ENCODE data around the gene CACNA2D3. TPM values are rescaled to one million over a fixed set of nuclear protein-coding genes. Genes with fewer than 3 reads are reported as not detected.

The CACNA2D3 gene
- total RNA-seq, 6 experiments from 2014 or later: 0.14 to 0.23 (median 0.19) TPM; not detected in 2

DNA sequence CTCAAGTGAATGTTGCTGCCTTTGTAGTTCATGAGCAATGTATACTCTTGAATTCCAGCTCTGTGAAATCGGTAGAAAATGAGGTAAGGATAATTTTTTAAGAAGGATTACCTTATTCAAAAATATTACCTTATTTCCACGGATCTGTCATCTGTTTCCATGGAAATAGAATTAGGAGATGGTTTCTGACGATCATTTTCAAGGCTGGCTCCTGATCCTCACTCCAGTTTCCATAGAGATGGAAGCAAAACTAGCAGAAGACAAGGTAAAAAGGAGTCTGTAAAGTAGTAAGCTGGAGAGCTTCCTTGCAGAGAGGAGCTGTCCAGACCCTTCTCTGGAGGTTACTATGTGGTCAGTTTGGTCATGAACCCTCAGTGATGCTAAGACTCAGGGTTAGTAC lies 55.5 kb downstream of the CACNA2D3 start:
- Mint-ChIP-seq H3K27me3 (ENCODE audit: insufficient read depth) (peaks cover 1% of the 10 kb centered on the region; the same call in 1 of the 2 replicates), H3K4me3 (no peak overlapping the region), H3K27ac (no peak overlapping the region), H3K36me3 (ENCODE audit: low read depth) (no peaks in the 10 kb centered on the region; the same call in 1 of the 2 replicates), H3K4me1 (ENCODE audit: low read depth) (no peaks in the 10 kb centered on the region), H3K9me3 (peaks cover 52% of the 10 kb centered on the region)
- no peak for DNase-seq
- TF ChIP-seq, protein P1, sequence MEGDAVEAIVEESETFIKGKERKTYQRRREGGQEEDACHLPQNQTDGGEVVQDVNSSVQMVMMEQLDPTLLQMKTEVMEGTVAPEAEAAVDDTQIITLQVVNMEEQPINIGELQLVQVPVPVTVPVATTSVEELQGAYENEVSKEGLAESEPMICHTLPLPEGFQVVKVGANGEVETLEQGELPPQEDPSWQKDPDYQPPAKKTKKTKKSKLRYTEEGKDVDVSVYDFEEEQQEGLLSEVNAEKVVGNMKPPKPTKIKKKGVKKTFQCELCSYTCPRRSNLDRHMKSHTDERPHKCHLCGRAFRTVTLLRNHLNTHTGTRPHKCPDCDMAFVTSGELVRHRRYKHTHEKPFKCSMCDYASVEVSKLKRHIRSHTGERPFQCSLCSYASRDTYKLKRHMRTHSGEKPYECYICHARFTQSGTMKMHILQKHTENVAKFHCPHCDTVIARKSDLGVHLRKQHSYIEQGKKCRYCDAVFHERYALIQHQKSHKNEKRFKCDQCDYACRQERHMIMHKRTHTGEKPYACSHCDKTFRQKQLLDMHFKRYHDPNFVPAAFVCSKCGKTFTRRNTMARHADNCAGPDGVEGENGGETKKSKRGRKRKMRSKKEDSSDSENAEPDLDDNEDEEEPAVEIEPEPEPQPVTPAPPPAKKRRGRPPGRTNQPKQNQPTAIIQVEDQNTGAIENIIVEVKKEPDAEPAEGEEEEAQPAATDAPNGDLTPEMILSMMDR (IDR thresholded peaks at IDR 0.05): no peak

GRCh38 chr3:54178376-54178775 lies 56.0 kb downstream of the CACNA2D3 start:
- Mint-ChIP-seq H3K36me3 (ENCODE audit: low read depth) (no peaks in the 10 kb centered on the region; the same call in 1 of the 2 replicates), H3K9me3 (peaks cover 52% of the 10 kb centered on the region), H3K27me3 (ENCODE audit: insufficient read depth) (peaks cover 1% of the 10 kb centered on the region; the same call in 1 of the 2 replicates), H3K27ac (no peak overlapping the region), H3K4me3 (no peak overlapping the region), H3K4me1 (ENCODE audit: low read depth) (no peaks in the 10 kb centered on the region)
- TF ChIP-seq, protein P1 (IDR thresholded peaks at IDR 0.05): no peak
- DNase-seq: no peak

DNA sequence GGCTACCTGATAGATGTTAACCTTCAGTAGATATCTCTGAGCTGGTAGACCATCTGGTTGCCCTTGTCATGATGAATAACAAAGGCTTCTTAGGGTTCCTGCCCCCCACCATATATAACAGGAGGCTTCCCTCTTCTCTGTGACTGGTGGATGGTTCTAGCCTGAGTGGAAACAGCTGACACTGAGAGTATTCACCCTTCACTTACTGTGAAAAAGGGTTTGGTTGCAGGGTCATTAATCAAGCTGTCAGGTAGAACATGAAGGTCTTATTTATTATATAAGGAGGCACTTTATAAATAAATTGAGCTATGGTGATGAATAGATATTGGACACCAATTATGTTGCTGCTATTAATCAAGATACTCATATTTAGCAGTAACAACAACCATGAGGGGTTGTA lies 58.6 kb downstream of the CACNA2D3 start:
- Mint-ChIP-seq H3K27ac (no peak overlapping the region), H3K27me3 (ENCODE audit: insufficient read depth) (peaks cover 1% of the 10 kb centered on the region; the same call in 1 of the 2 replicates)

GRCh38 chr3:54182242-54182641 lies 59.9 kb downstream of the CACNA2D3 start:
- Mint-ChIP-seq H3K4me3 (no peak overlapping the region), H3K27ac (no peak overlapping the region), H3K27me3 (ENCODE audit: insufficient read depth) (peaks cover 1% of the 10 kb centered on the region; the same call in 1 of the 2 replicates), H3K9me3 (peaks cover 60% of the 10 kb centered on the region), H3K4me1 (ENCODE audit: low read depth) (no peaks in the 10 kb centered on the region), H3K36me3 (ENCODE audit: low read depth) (no peaks in the 10 kb centered on the region)
- TF ChIP-seq, protein P1 (IDR thresholded peaks at IDR 0.05): no peak
- DNase-seq: no peak

More for the DNA sequence above, 58.6 kb downstream of the CACNA2D3 start:
- H3K4me3 Mint-ChIP-seq: no peak overlapping the region
- DNase-seq: no peak
- H3K36me3 Mint-ChIP-seq (ENCODE audit: low read depth): no peaks in the 10 kb centered on the region; the same call in 1 of the 2 replicates
- TF ChIP-seq, protein P1 (IDR thresholded peaks at IDR 0.05): no peak
- peaks cover 53% of the 10 kb centered on the region for H3K9me3 Mint-ChIP-seq
- H3K4me1 Mint-ChIP-seq (ENCODE audit: low read depth): no peaks in the 10 kb centered on the region

DNA sequence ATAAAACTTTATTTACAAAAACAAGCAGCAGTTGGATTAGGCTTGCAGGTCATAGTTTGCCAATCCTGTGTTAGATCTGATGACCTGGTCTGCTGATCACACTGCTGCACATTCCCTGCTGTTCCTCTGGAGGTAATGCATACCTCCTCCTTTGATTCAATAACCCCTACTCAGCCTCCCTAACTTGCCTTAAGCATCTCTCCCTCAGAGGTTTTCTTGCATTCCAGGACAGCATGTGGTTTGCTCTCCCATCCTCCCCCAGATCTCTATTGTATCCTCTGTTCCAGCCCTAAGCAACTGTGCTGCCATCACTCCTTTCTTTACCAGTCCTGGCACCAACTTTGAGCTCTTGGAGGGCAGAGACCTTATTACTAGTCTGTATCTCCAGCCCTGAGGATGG lies 63.4 kb downstream of the CACNA2D3 start:
- Mint-ChIP-seq H3K36me3 (ENCODE audit: low read depth) (no peaks in the 10 kb centered on the region), H3K9me3 (peaks cover 55% of the 10 kb centered on the region), H3K4me3 (no peak overlapping the region), H3K27ac (no peak overlapping the region), H3K4me1 (ENCODE audit: low read depth) (no peaks in the 10 kb centered on the region), H3K27me3 (ENCODE audit: insufficient read depth) (no peaks in the 10 kb centered on the region)
- no peak for DNase-seq
- TF ChIP-seq, protein P1 (IDR thresholded peaks at IDR 0.05): no peak
